Astrocyte (in vitro differentiated cells and primary cell): ENCODE results near the gene METAP1. TPM values are rescaled to one million over a fixed set of nuclear protein-coding genes. Genes with fewer than 3 reads are reported as not detected.
"Not testable (repeated sequence)": the region's sequence is repeated elsewhere in the genome, so short reads cannot be mapped to it uniquely, and the experiment has no call there.

ENCODE experiments used
- DNase-seq: peaks from one replicate; pipeline ENCODE4 v3.0.0-alpha.2; 2010; ENCODE audit warnings: low read depth
- FAIRE-seq: peaks from 2 replicates; lab custom pipeline; 2011; peaks lifted over from hg19 to GRCh38; lab: Jason Lieb, UNC
- H2AFZ ChIP-seq: 2 replicates; pipeline ENCODE4 v1.6.0; 2012; ENCODE audit warnings: low read depth, low read length, inconsistent platforms
- H3K27ac ChIP-seq: 2 replicates; pipeline ENCODE4 v1.5.1; 2011; ENCODE audit warnings: low read depth, low read length, inconsistent platforms
- H3K27me3 ChIP-seq: 2 replicates; pipeline ENCODE4 v1.6.0; 2011; ENCODE audit warnings: low read length, inconsistent platforms; ENCODE audit not compliant: insufficient read depth
- H3K36me3 ChIP-seq: 2 replicates; pipeline ENCODE4 v1.5.1; 2011; ENCODE audit warnings: low read length, inconsistent platforms; ENCODE audit not compliant: insufficient read depth
- H3K4me1 ChIP-seq: 2 replicates; pipeline ENCODE4 v1.5.1; 2011; ENCODE audit warnings: low read length, inconsistent platforms; ENCODE audit not compliant: insufficient read depth
- H3K4me2 ChIP-seq: 2 replicates; pipeline ENCODE4 v1.6.0; 2012; ENCODE audit warnings: low read length, inconsistent platforms
- H3K4me3 ChIP-seq: 2 replicates; pipeline ENCODE4 v1.5.1; 2011; ENCODE audit warnings: low read depth, mild to moderate bottlenecking, low read length, inconsistent platforms; ENCODE audit not compliant: insufficient read depth
- H3K79me2 ChIP-seq: 2 replicates; pipeline ENCODE4 v1.6.0; 2012; ENCODE audit warnings: mild to moderate bottlenecking, low read length, inconsistent platforms; ENCODE audit not compliant: insufficient read depth
- H3K9ac ChIP-seq: 2 replicates; pipeline ENCODE4 v1.6.0; 2012; ENCODE audit warnings: mild to moderate bottlenecking, low read length, inconsistent platforms
- H3K9me3 ChIP-seq: 2 replicates; pipeline ENCODE4 v1.5.1; 2012; ENCODE audit warnings: low read depth, mild to moderate bottlenecking, low read length, inconsistent platforms; ENCODE audit not compliant: insufficient read depth
- H4K20me1 ChIP-seq: 2 replicates; pipeline ENCODE4 v1.6.0; 2012; ENCODE audit warnings: low read length, inconsistent platforms; ENCODE audit not compliant: insufficient read depth
- H3K27ac Mint-ChIP-seq: one replicate; pipeline ENCODE4 v1.8.0; 2021; ENCODE audit warnings: mild to moderate bottlenecking, mixed read lengths; ENCODE audit not compliant: unreplicated experiment
- H3K27me3 Mint-ChIP-seq: one replicate; pipeline ENCODE4 v1.8.0; 2021; ENCODE audit warnings: low read depth, mixed read lengths; ENCODE audit not compliant: unreplicated experiment
- H3K36me3 Mint-ChIP-seq: one replicate; pipeline ENCODE4 v1.8.0; 2021; ENCODE audit warnings: low read depth, mixed read lengths; ENCODE audit not compliant: unreplicated experiment
- H3K4me1 Mint-ChIP-seq: one replicate; pipeline ENCODE4 v1.8.0; 2021; ENCODE audit warnings: low read depth, mixed read lengths; ENCODE audit not compliant: unreplicated experiment
- H3K4me3 Mint-ChIP-seq: one replicate; pipeline ENCODE4 v1.8.0; 2021; ENCODE audit warnings: mild to moderate bottlenecking, moderate library complexity, mixed read lengths; ENCODE audit not compliant: unreplicated experiment
- H3K9me3 Mint-ChIP-seq: one replicate; pipeline ENCODE4 v1.8.0; 2021; ENCODE audit warnings: mild to moderate bottlenecking, mixed read lengths; ENCODE audit not compliant: unreplicated experiment
- EZH2 ChIP-seq: IDR thresholded peaks from 2 replicates; pipeline ENCODE4 v1.6.1; 2012; ENCODE audit warnings: mild to moderate bottlenecking, low read length, inconsistent platforms; ENCODE audit not compliant: insufficient read depth
- microRNA-seq: library from miRNA; unstranded; fragments of <30 nt; microRNA quantifications from one replicate; pipeline ENCODE4 v1.2.0, GENCODE V29; 2020
- total RNA-seq: library from RNA; stranded (reverse); gene quantifications from 2 replicates; pipeline ENCODE4 v1.2.1, GENCODE V29; 2021
- TF ChIP-seq, protein P1 (sequence below): IDR thresholded peaks from 2 replicates; pipeline ENCODE4 v1.5.1; 2011; ENCODE audit warnings: low read depth, mild to moderate bottlenecking, inconsistent platforms, low read length, moderate library complexity; ENCODE audit not compliant: insufficient read depth

The METAP1 gene
- total RNA-seq, 1 donor from 2014 or later, result 60.9 TPM

DNA sequence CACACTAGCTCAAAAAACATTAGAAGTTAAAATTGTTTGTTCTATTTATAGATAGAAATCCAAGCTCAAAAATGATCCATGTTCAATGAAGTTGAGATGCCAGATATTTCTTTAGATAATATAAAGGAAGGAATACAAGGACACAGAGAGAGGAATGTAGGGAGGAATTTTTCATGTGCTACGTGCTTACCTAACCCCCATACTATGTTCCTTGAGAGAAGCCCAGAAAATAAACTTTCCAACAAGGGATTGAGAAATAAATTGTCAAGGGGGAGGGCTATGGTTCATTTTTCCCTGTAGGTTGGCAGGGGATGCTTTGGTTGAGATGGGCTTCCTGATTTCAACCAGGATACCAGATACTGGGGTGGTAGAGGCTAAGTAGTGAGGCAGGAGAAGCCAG is 108.6 kb downstream of the METAP1 start:
- Mint-ChIP-seq H3K4me3 (no peak overlapping the region), H3K27me3 (no peaks in the 10 kb centered on the region), H3K27ac (no peak overlapping the region), H3K9me3 (peaks cover 10% of the 10 kb centered on the region), H3K36me3 (peaks cover 13% of the 10 kb centered on the region), H3K4me1 (peaks cover 10% of the 10 kb centered on the region)
- Histone ChIP-seq H3K9me3 (no peaks in the 10 kb centered on the region), H3K27me3 (no peaks in the 10 kb centered on the region), H3K9ac (no peak overlapping the region), H3K79me2 (no peaks in the 10 kb centered on the region), H3K4me1 (no peaks in the 10 kb centered on the region), H3K4me3 (no peak overlapping the region), H4K20me1 (no peaks in the 10 kb centered on the region), H3K4me2 (no peak overlapping the region), H2AFZ (no peak overlapping the region), H3K27ac (no peak overlapping the region), H3K36me3 (no peaks in the 10 kb centered on the region)
- no peak for TF ChIP-seq EZH2
- TF ChIP-seq, protein P1, sequence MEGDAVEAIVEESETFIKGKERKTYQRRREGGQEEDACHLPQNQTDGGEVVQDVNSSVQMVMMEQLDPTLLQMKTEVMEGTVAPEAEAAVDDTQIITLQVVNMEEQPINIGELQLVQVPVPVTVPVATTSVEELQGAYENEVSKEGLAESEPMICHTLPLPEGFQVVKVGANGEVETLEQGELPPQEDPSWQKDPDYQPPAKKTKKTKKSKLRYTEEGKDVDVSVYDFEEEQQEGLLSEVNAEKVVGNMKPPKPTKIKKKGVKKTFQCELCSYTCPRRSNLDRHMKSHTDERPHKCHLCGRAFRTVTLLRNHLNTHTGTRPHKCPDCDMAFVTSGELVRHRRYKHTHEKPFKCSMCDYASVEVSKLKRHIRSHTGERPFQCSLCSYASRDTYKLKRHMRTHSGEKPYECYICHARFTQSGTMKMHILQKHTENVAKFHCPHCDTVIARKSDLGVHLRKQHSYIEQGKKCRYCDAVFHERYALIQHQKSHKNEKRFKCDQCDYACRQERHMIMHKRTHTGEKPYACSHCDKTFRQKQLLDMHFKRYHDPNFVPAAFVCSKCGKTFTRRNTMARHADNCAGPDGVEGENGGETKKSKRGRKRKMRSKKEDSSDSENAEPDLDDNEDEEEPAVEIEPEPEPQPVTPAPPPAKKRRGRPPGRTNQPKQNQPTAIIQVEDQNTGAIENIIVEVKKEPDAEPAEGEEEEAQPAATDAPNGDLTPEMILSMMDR, result no peak
- DNase-seq (no peak), FAIRE-seq (no peak)

DNA sequence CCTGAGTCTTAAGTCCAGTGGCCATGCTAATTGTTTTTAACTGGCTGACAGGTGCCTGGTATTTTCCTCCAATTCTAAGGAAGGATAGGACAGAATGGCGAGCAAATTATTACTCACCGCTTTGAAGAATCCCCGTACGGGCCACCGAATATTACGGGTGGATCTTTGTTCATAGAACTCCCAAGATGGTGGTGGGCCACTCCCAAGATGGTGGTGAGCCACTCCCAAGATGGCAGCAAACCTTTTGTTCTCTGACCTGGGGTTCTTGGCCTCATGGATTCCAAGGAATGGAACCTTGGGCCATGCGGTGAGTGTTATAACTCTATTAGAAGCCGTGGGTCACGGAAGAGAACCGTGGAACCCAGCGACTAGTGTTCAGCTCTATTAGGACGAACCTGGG is 113.8 kb downstream of the METAP1 start:
- not testable (repeated sequence) for H2AFZ ChIP-seq, H3K4me2 ChIP-seq, FAIRE-seq, H3K9me3 Mint-ChIP-seq, H3K4me1 ChIP-seq, H3K27ac ChIP-seq, H3K36me3 ChIP-seq, H3K79me2 ChIP-seq, H3K9ac ChIP-seq, H3K36me3 Mint-ChIP-seq, H3K4me3 ChIP-seq, H3K27me3 ChIP-seq, H3K27me3 Mint-ChIP-seq, H4K20me1 ChIP-seq, H3K27ac Mint-ChIP-seq, DNase-seq, H3K4me3 Mint-ChIP-seq, H3K9me3 ChIP-seq, H3K4me1 Mint-ChIP-seq

Small RNA genes within 50 kb of the gene (microRNA-seq; reads per million reads assigned to microRNA genes)
- gene MIR3684, result 4.7 reads per million, percentile 19 among the genes with 10 or more reads in this experiment

Other genes with a start within 250 kb of the METAP1 start
- gene EIF4E, start 66.6 kb upstream of the METAP1 start, total RNA-seq, result 103 and 110 TPM in 2 replicates
- gene ADH5, start 93.1 kb downstream of the METAP1 start, total RNA-seq, result 187 and 210 TPM in 2 replicates
- gene ADH4, start 148.6 kb downstream of the METAP1 start, total RNA-seq, result not detected in 2 replicates
- not detected in 2 replicates for gene ADH6, start 223.5 kb downstream of the METAP1 start, total RNA-seq